LNCaP clone FGC (cell line): ENCODE data around the gene FAM118A.
"Not testable (repeated sequence)": the region's sequence is repeated elsewhere in the genome, so short reads cannot be mapped to it uniquely, and the experiment has no call there.

Source experiments
- DNase-seq: peaks from one replicate; pipeline ENCODE4 v3.0.0-alpha.2; 2011; ENCODE audit warnings: low read depth
- H3K4me3 ChIP-seq: 2 replicates; pipeline ENCODE4 v1.5.1; 2011; ENCODE audit warnings: mild to moderate bottlenecking, low read depth, low read length, control low read depth
- CTCF ChIP-seq: IDR thresholded peaks from 2 replicates; pipeline ENCODE4 v1.5.1; 2012; ENCODE audit warnings: mild to moderate bottlenecking; ENCODE audit not compliant: control insufficient read depth, insufficient read depth; ENCODE audit errors: extremely low read depth

FAM118A gene

GRCh38 chr22:45294030-45294429, 15.7 kb upstream of the FAM118A start:
- H3K4me3 ChIP-seq = no peak overlapping the region
- no peak for DNase-seq
- TF ChIP-seq CTCF = no peak

- H3K4me3 ChIP-seq, DNase-seq: not testable (repeated sequence)
These were observed 14.7 kb upstream of the FAM118A start for GRCh38 chr22:45295004-45295403.

DNA sequence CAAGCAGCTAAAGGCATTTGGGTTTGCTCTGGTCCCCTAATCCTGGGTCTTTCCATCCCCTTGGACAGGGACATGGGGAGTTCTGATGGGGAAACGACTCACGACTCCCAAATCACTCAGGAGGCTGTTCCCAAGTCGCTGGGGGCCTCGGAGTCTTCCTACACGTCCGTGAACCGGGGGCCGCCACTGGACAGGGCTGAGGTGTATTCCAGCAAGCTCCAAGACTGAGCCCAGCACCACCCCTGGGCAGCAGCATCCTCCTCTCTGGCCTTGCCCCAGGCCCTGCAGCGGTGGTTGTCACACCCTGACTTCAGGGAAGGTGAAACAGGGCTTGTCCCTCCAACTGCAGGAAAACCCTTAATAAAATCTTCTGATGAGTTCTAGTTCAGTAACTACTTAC, 14.2 kb upstream of the FAM118A start:
- TF ChIP-seq CTCF = no peak
- H3K4me3 ChIP-seq = no peak overlapping the region
- no peak for DNase-seq

GRCh38 chr22:45296628-45297297, 13.0 kb upstream of the FAM118A start:
- DNase-seq = no peak
- H3K4me3 ChIP-seq = no peak overlapping the region
- no peak for TF ChIP-seq CTCF

- H3K4me3 ChIP-seq = no peak overlapping the region
- TF ChIP-seq CTCF = no peak
- DNase-seq = no peak
These were observed 10.7 kb upstream of the FAM118A start for GRCh38 chr22:45298934-45299505.

- TF ChIP-seq CTCF = no peak
- no peak overlapping the region for H3K4me3 ChIP-seq
- no peak for DNase-seq
These were observed 7.0 kb upstream of the FAM118A start for GRCh38 chr22:45302751-45303150.

GRCh38 chr22:45303181-45303580, 6.6 kb upstream of the FAM118A start:
- TF ChIP-seq CTCF = no peak
- DNase-seq = no peak
- H3K4me3 ChIP-seq = no peak overlapping the region
